HG03175 (cell line): ENCODE measurements around the gene KANSL1.

Experiments used
- ATAC-seq: cut with Tn5 transposase; IDR thresholded peaks from one replicate; pipeline ENCODE4 v1.9.1; 2021; ENCODE audit warnings: mild to moderate bottlenecking, moderate library complexity; ENCODE audit not compliant: unreplicated experiment

The KANSL1 gene

GRCh38 chr17:46140645-46141197, 52.5 kb downstream of the KANSL1 start:
- ATAC-seq, result no peak

- ATAC-seq, result no peak
These were observed 53.6 kb downstream of the KANSL1 start for GRCh38 chr17:46139432-46140210.

GRCh38 chr17:46138473-46138872, 54.8 kb downstream of the KANSL1 start:
- no peak for ATAC-seq

- ATAC-seq, result no peak
These were observed 56.4 kb downstream of the KANSL1 start for GRCh38 chr17:46136820-46137219.

DNA sequence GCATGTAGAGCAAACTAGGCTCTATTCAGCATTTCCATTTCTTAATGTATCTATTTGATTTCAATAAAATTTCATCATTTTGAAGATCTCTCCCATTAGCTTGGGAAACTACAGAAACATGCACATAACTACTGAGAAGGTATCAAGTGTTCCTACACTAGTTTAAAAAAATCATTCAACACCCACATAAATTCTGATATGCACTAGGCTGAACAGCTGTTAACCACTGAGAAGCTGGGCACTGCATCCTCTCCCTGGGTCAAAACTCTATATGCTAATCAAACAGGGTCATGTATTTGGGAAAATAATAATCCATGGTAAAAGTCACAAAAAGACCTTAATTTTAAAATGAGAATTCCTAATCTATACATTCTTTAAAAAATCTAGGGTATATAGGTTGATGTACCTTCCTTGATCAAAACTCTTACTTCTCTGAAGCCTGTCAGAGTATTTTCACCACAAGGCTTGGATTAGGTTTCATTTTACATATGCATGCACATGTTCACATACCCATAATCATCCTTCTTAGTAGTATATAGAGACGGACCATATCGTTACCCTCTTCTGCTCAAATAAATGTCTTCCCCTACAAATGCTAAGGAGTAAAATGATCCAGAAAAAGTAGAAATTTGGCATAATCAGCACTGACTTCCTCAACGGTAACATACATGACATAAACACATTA, 57.2 kb downstream of the KANSL1 start:
- no peak for ATAC-seq

GRCh38 chr17:46135126-46135812, 58.0 kb downstream of the KANSL1 start:
- ATAC-seq, result no peak

- no peak for ATAC-seq
These were observed 63.9 kb downstream of the KANSL1 start for GRCh38 chr17:46129302-46129701.

DNA sequence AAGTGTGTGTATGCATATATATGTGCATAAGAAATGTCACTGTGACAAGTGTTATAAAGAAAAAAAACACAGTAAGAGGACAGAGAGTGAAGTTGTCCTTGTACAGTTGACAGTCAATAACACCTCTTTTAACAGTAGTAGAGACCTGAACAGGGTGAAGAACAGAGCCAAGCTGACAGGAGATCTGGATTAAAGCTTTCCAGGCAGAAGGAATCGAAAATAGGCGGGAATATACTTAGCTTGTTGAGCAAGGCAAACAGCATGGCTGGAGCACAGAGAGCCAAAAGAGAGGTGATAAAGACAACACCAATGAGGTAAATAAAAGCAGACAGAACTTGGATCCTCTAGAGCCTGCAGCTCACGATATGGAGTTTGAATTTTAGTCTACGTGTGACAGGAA, 64.8 kb downstream of the KANSL1 start:
- ATAC-seq, result no peak

DNA sequence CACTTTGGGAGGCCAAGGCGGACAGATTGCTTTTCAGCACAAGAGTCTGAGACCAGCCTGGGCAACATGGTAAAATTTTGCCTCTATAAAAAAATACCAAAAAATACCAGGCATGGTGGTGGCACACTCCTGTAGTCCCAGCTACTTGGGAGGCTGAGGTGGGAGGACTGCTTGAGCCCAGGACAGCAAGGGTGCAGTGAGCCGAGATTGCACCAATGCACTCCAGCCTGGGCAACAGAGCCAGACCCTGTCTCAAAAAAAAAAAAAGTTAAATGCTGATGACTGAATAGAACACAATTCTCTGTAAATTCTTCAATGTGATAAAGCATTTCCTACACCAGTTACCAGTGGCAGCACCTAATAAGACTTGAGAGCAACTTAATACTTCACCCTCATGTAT, 65.7 kb downstream of the KANSL1 start:
- no peak for ATAC-seq

GRCh38 chr17:46126840-46127239, 66.4 kb downstream of the KANSL1 start:
- no peak for ATAC-seq

DNA sequence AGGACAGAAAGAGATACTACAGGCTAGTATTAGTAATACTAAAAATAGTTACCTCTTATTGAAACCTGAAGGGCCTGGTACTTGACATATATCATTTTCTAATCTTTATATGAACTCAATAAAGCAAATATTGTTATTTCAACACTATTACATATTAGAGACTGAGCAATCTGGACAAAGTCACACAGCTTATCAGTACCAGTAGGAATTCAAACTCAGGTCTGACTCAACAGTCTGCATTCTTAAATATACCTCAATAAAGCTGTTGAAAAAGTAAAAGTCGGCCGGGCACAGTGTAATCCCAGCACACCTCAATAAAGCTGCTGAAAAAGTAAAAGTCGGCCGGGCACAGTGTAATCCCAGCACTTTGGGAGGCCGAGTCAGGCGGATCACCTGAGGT, 67.4 kb downstream of the KANSL1 start:
- no peak for ATAC-seq

- ATAC-seq, result no peak
These were observed 68.3 kb downstream of the KANSL1 start for GRCh38 chr17:46124695-46125592.

- no peak for ATAC-seq
These were observed 69.6 kb downstream of the KANSL1 start for GRCh38 chr17:46123607-46124006.

- ATAC-seq, result no peak
These were observed 70.8 kb downstream of the KANSL1 start for GRCh38 chr17:46122486-46122871.

DNA sequence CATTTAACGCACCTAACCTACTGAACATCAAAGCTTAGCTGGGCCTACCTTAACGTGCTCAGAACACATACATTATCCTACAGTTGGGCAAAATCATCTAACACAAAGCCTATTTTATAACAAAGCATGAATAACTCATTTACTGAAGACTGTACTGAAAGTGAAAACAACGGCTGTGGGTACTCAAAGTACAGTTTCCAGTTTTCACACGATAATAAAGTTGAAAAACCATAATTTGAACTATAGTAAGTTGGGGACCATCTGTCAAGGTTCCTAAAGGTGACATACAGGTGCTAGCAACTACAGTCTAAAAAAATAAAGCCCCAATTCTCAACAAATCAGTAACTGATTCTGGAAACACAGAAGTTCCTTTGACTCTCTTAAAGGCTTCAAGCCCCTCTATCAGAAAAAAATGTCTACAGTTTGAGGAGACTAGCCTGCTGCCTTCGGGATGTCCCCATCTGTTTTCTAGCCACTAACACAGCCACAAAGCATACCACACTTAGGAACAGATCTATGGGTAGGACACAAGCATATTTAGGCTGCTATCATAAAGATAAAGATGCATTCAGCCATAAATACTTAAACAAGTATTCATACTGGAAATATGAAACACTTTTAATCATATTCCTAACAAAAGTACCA, 71.3 kb downstream of the KANSL1 start:
- peak; percentile 47 for ATAC-seq

GRCh38 chr17:46121165-46121764, 72.0 kb downstream of the KANSL1 start:
- no peak for ATAC-seq

- no peak for ATAC-seq
These were observed 72.7 kb downstream of the KANSL1 start for GRCh38 chr17:46120537-46120936.

DNA sequence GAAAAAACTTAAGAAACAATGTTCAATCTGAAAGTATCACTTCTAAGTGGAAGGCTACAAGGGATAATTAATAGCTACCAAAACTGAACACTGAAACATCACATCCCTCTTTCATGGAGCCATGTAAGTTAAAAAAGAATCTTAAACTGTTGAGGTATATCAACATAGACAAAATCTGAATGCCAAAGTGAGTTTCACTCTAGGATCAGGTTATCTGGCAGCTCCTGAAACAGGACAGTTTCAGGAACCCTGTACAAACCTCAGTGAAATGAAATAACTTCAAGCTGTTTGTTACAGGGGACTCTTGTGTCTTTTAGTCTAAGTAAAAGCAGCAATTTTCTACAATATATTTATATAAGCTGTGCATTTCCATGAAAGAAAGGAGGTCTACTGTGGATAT, 73.2 kb downstream of the KANSL1 start:
- no peak for ATAC-seq

GRCh38 chr17:46118964-46119363, 74.3 kb downstream of the KANSL1 start:
- ATAC-seq, result no peak
